Testis (tissue), 3 donors: ENCODE measurements around the gene PRAF2. TPM values are rescaled to one million over a fixed set of nuclear protein-coding genes. Genes with fewer than 3 reads are reported as not detected.

Source experiments
- DNase-seq: peaks from one replicate; pipeline ENCODE4 v3.0.0-alpha.2; 2019
- H3K27ac ChIP-seq, 2 donors: fragments of 200-600 bp; sonication (generic); one replicate each; pipeline ENCODE4 v1.5.1; 2019
- H3K27me3 ChIP-seq: fragments of 200-600 bp; sonication (generic); one replicate; pipeline ENCODE4 v1.5.1; 2019
- H3K36me3 ChIP-seq: fragments of 200-600 bp; sonication (generic); one replicate; pipeline ENCODE4 v1.5.1; 2017; ENCODE audit warnings: low read depth; ENCODE audit errors: missing control alignments
- H3K4me1 ChIP-seq: fragments of 200-600 bp; sonication (generic); one replicate; pipeline ENCODE4 v1.5.1; 2019
- H3K4me3 ChIP-seq, 2 donors: fragments of 200-600 bp; sonication (generic); one replicate each; pipeline ENCODE4 v1.5.1; 2017 to 2019
- H3K9me3 ChIP-seq: fragments of 200-600 bp; sonication (generic); one replicate; pipeline ENCODE4 v1.5.1; 2017
- POLR2A ChIP-seq: fragments of 450-650 bp; IDR thresholded peaks from one replicate; pipeline ENCODE4 v1.6.1; 2017; ENCODE audit warnings: antibody characterized with exemption, mild to moderate bottlenecking, moderate library complexity
- WGBS, 2 donors: methylation state at CpG; one replicate each; pipeline ENCODE4 v1.1.5; 2018; 5-methylcytosine and 5-hydroxymethylcytosine counted together
- intact Hi-C: fragments of 100-400 bp; cut with DNase I; formaldehyde crosslinking; loops from one replicate; pipeline ENCODE4 v1.15.1; 2023; ENCODE audit warnings: low total_unique reads
- polyA plus RNA-seq: library from polyadenylated mRNA; stranded (reverse); fragments of 350-450 nt; fragmentation: Illumina TruSeq; extraction: RNeasy Lipid Tissue Mini Kit (QIAGEN cat#74804); gene quantifications from one replicate; pipeline ENCODE4 v1.2.3, GENCODE V29; 2014; ENCODE audit warnings: low read depth, low replicate concordance; ENCODE audit not compliant: insufficient read depth
- small RNA-seq, 2 donors: library from RNA; depleted of rRNA; stranded (forward); fragments of <200 nt; gene quantifications; one replicate each; pipeline ENCODE3, GENCODE V24; 2016
- total RNA-seq, 2 donors: library from RNA; depleted of rRNA; stranded (reverse); fragments of >200 nt; gene quantifications; one replicate each; pipeline ENCODE4 v1.2.3, GENCODE V29; 2016
- TF ChIP-seq, protein P1 (sequence below), 3 experiments: fragments of 450-650 bp in 2 of 3; fragments of 200-600 bp in 1 of 3; sonication (generic) in 1 of 3; IDR thresholded peaks; one replicate each; pipeline ENCODE4 v1.5.1; 2016 to 2019; ENCODE audit warnings: antibody characterized with exemption in 3 of 3, mild to moderate bottlenecking in 2 of 3, moderate library complexity in 1 of 3

The PRAF2 gene
- total and polyA plus RNA-seq, 3 donors from 2014 or later, result 43.7 to 60.9 (median 58.7) TPM

DNA sequence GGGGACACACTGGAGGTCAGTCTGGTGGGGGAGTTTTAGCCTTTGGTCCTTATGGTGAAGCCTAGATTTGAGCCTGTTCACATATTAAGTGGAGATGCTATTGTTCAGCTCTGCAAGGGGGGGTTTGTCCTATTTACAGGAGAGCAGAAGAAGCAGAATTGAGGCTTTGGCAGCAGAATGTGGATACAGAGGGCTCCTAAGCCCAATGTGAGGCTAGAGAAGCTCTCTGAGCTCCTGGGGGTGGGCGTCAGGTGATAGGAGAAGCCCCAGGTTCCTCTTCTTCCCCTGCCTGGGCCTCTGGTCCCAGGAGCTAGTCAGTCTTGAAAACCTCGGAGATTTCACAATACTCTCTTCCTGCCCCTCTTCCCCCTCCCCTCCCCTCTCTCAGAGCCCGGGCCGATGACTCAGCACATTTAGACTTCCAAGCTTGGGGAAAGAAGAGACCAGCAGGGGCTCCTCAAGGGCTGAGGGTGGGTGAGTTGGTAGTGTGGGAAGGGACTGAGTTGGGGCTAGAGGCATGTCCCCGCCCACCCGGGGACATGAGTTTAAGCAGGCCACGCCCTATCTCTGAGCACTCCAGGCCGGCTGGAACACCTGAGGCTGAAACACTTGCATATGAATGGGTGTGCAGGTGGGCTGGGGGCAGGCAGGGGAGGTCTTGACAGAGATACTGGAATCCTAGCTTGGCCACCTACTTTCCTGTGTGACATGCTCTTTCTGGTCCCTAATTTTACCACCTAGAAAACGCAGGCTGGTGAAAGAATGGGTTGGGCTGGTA is 34.0 kb downstream of the PRAF2 start:
- intact Hi-C loops, result no loop called here
- Histone ChIP-seq H3K27ac (peak overlapping the region; percentile 42 to 72), H3K9me3 (no peaks in the 10 kb centered on the region), H3K36me3 (no peaks in the 10 kb centered on the region), H3K4me3 (no peak overlapping the region), H3K4me1 (no peaks in the 10 kb centered on the region), H3K27me3 (no peaks in the 10 kb centered on the region)
- DNase-seq, result peak; percentile 69
- TF ChIP-seq, protein P1, sequence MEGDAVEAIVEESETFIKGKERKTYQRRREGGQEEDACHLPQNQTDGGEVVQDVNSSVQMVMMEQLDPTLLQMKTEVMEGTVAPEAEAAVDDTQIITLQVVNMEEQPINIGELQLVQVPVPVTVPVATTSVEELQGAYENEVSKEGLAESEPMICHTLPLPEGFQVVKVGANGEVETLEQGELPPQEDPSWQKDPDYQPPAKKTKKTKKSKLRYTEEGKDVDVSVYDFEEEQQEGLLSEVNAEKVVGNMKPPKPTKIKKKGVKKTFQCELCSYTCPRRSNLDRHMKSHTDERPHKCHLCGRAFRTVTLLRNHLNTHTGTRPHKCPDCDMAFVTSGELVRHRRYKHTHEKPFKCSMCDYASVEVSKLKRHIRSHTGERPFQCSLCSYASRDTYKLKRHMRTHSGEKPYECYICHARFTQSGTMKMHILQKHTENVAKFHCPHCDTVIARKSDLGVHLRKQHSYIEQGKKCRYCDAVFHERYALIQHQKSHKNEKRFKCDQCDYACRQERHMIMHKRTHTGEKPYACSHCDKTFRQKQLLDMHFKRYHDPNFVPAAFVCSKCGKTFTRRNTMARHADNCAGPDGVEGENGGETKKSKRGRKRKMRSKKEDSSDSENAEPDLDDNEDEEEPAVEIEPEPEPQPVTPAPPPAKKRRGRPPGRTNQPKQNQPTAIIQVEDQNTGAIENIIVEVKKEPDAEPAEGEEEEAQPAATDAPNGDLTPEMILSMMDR (IDR thresholded peaks at IDR 0.05), result no peak
- no peak for TF ChIP-seq POLR2A
- 5 to 20% methylated on average over 4 to 9 of the region's 9 CpGs for WGBS, 2 donors

DNA sequence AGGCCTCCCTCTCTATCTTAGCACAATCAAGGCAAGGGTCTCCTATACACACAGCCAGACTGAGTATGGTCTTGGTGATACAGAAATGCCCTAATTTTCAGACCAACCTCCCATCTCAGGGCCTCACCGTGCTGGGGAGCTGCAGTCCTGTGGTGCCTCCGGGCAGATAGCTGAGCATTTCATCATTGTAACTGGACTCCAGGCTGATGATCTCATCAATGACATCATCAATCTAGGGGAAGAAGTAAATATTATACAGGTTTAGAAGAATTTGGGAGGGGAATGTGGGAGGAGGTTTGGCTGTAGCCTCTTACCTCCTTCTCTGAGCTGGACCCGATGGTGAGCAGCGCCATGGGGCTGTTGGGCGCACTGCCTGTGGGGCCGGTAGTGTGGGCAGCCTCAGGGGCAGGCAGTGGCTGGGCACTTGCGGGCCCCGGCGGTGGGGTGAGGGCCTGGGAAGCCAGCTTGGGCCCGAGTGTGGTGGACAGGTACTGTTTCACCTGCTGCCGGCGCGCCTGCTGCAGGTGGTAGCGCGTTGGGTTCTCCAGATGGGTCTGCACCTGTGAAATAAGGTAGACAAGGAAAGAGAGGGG is 35.8 kb downstream of the PRAF2 start:
- Histone ChIP-seq H3K9me3 (no peaks in the 10 kb centered on the region), H3K36me3 (no peaks in the 10 kb centered on the region), H3K27me3 (no peaks in the 10 kb centered on the region), H3K4me3 (no peak overlapping the region), H3K27ac (no peak overlapping the region), H3K4me1 (peaks cover 6% of the 10 kb centered on the region)
- no peak for DNase-seq
- 80 to 93% methylated on average over 1 to 15 of the region's 15 CpGs for WGBS, 2 donors
- TF ChIP-seq POLR2A, result no peak
- TF ChIP-seq, protein P1 (IDR thresholded peaks at IDR 0.05), result no peak
- intact Hi-C loops, result no loop called here

DNA sequence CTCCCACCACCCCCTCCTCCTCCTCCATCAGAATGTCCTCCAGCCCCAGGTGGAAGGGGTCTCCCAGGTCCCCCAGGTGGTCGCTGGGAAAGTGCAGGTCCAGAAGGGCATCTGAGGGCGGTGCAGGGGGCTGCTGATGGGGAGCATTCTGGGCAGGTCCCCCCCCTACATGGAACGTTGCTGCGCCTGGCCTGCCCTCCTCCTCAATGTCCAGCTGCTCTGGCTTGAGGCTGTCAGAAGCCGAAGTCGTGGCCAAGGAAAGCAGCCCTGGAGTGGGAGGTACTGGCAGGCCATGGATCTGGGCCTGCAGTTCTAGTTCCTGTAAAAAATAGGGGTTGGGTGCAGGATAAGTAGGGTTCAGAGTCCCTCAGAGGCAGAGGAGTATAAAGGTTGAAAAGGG is 43.5 kb downstream of the PRAF2 start:
- H3K9me3 ChIP-seq, result no peaks in the 10 kb centered on the region
- H3K4me1 ChIP-seq, result peaks cover 6% of the 10 kb centered on the region
- no peaks in the 10 kb centered on the region for H3K27me3 ChIP-seq
- H3K4me3 ChIP-seq, result no peak overlapping the region
- 70% methylated on average over 6 of the region's 6 CpGs; no CpG with 5 or more reads in 1 of the 2 donors for WGBS, 2 donors
- TF ChIP-seq POLR2A, result no peak
- TF ChIP-seq, protein P1 (IDR thresholded peaks at IDR 0.05), result no peak
- DNase-seq, result no peak
- H3K27ac ChIP-seq, result no peak overlapping the region
- H3K36me3 ChIP-seq, result no peaks in the 10 kb centered on the region
- intact Hi-C loops, result no loop called here

DNA sequence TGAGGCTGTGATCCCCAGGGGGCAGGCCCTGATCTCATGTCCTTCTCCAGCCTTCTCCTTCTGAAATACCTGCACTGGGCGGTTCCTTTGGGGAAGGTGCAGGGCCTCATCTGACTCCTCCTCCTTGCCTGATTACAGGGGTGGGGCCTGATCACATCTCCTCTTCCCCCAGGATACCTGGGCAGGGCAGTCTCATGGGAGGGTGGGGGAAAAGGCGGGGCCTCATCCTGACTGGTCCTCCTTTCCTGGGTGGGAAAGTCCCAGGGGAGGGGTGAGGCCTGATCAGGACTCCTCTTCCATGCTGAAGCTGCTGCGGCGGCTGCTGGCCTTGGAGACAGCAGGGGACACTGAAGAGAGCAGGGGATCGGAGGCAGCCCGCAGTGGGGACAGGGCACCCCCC is 43.9 kb downstream of the PRAF2 start:
- intact Hi-C loops, result loop anchor here (10.0 kb wide), 1 partner anchor 65 kb away; no protein-coding TSS in a partner anchor
- TF ChIP-seq POLR2A, result no peak
- Histone ChIP-seq H3K27ac (no peak overlapping the region), H3K9me3 (no peaks in the 10 kb centered on the region), H3K4me1 (peaks cover 6% of the 10 kb centered on the region), H3K36me3 (no peaks in the 10 kb centered on the region), H3K27me3 (no peaks in the 10 kb centered on the region), H3K4me3 (no peak overlapping the region)
- DNase-seq, result no peak
- WGBS, 2 donors, result 60 to 73% methylated on average over 2 to 3 of the region's 6 CpGs

Small RNAs within 50 kb of the gene (small RNA-seq; reads per million reads assigned to genes)
- gene RNU4-52P, result 0 reads per million in 2 donors

Other genes starting within 250 kb of the PRAF2 start
- gene ERAS, start 247.5 kb downstream of the PRAF2 start, total RNA-seq, result 1 to 10 TPM; 1.4 to 2.0 TPM
- 0.76 TPM for gene ERAS, start 247.5 kb downstream of the PRAF2 start, polyA plus RNA-seq
- gene PCSK1N, start 238.4 kb downstream of the PRAF2 start, total RNA-seq, result 10 to 100 TPM; 62.5 to 82.8 TPM
- gene PCSK1N, start 238.4 kb downstream of the PRAF2 start, polyA plus RNA-seq, result 8.6 TPM
- gene TIMM17B, start 176.2 kb downstream of the PRAF2 start, total RNA-seq, result 10 to 100 TPM; 41.2 to 53.2 TPM
- 32.9 TPM for gene TIMM17B, start 176.2 kb downstream of the PRAF2 start, polyA plus RNA-seq
- 10 to 100 TPM; 39.3 to 43.7 TPM for gene PQBP1, start 176.1 kb downstream of the PRAF2 start, total RNA-seq
- 37.8 TPM for gene PQBP1, start 176.1 kb downstream of the PRAF2 start, polyA plus RNA-seq
- 10 to 100 TPM; 15.9 to 21.6 TPM for gene SLC35A2, start 162.4 kb downstream of the PRAF2 start, total RNA-seq
- 18.6 TPM for gene SLC35A2, start 162.4 kb downstream of the PRAF2 start, polyA plus RNA-seq
- 10 to 100 TPM; 21.5 to 23.0 TPM for gene PIM2, start 155.0 kb downstream of the PRAF2 start, total RNA-seq
- 20.6 TPM for gene PIM2, start 155.0 kb downstream of the PRAF2 start, polyA plus RNA-seq
- 10 to 100 TPM; 74.3 to 77.1 TPM for gene OTUD5, start 116.4 kb downstream of the PRAF2 start, total RNA-seq
- gene OTUD5, start 116.4 kb downstream of the PRAF2 start, polyA plus RNA-seq, result 36.2 TPM
- gene KCND1, start 102.2 kb downstream of the PRAF2 start, total RNA-seq, result 1 to 10 TPM; 2.4 to 3.3 TPM
- gene KCND1, start 102.2 kb downstream of the PRAF2 start, polyA plus RNA-seq, result 2.3 TPM
- gene GRIPAP1, start 71.7 kb downstream of the PRAF2 start, total RNA-seq, result 10 to 100 TPM; 76.4 to 88.9 TPM
- gene GRIPAP1, start 71.7 kb downstream of the PRAF2 start, polyA plus RNA-seq, result 44.4 TPM
- 10 to 100 TPM; 53.9 to 66.0 TPM for gene TFE3, start 30.6 kb downstream of the PRAF2 start, total RNA-seq
- 29.3 TPM for gene TFE3, start 30.6 kb downstream of the PRAF2 start, polyA plus RNA-seq
- gene CCDC120, start 15.0 kb downstream of the PRAF2 start, total RNA-seq, result 10 to 100 TPM; 11.0 to 11.2 TPM
- 7.5 TPM for gene CCDC120, start 15.0 kb downstream of the PRAF2 start, polyA plus RNA-seq
- 10 to 100 TPM; 43.2 to 52.0 TPM for gene WDR45, start 5.9 kb upstream of the PRAF2 start, total RNA-seq
- gene WDR45, start 5.9 kb upstream of the PRAF2 start, polyA plus RNA-seq, result 27.1 TPM
- gene GPKOW, start 49.7 kb upstream of the PRAF2 start, total RNA-seq, result 10 to 100 TPM; 19.6 to 24.8 TPM
- 17.9 TPM for gene GPKOW, start 49.7 kb upstream of the PRAF2 start, polyA plus RNA-seq
- 1 to 10 TPM; 1.1 to 3.1 TPM for gene MAGIX, start 88.8 kb upstream of the PRAF2 start, total RNA-seq
- gene MAGIX, start 88.8 kb upstream of the PRAF2 start, polyA plus RNA-seq, result 0.90 TPM
- 10 to 100 TPM; 19.0 to 21.4 TPM for gene PLP2, start 97.9 kb upstream of the PRAF2 start, total RNA-seq
- 61.6 TPM for gene PLP2, start 97.9 kb upstream of the PRAF2 start, polyA plus RNA-seq
- 1 to 10 TPM; 6.1 to 9.9 TPM for gene PRICKLE3, start 112.4 kb upstream of the PRAF2 start, total RNA-seq
- 2.7 TPM for gene PRICKLE3, start 112.4 kb upstream of the PRAF2 start, polyA plus RNA-seq
- gene SYP, start 126.2 kb upstream of the PRAF2 start, total RNA-seq, result 1 to 10 TPM; 1.7 to 3.4 TPM
- 2.5 TPM for gene SYP, start 126.2 kb upstream of the PRAF2 start, polyA plus RNA-seq
- gene CACNA1F, start 159.3 kb upstream of the PRAF2 start, total RNA-seq, result under 1 TPM; 0.16 to 0.19 TPM
- gene CACNA1F, start 159.3 kb upstream of the PRAF2 start, polyA plus RNA-seq, result 0.24 TPM
- 10 to 100 TPM; 13.4 to 13.9 TPM for gene CCDC22, start 161.5 kb upstream of the PRAF2 start, total RNA-seq
- 7.3 TPM for gene CCDC22, start 161.5 kb upstream of the PRAF2 start, polyA plus RNA-seq
- 1 to 10 TPM; 1.1 to 2.5 TPM for gene FOXP3, start 190.7 kb upstream of the PRAF2 start, total RNA-seq
- gene FOXP3, start 190.7 kb upstream of the PRAF2 start, polyA plus RNA-seq, result 2.2 TPM
- 10 to 100 TPM; 17.6 to 18.0 TPM for gene PPP1R3F, start 195.8 kb upstream of the PRAF2 start, total RNA-seq
- 7.6 TPM for gene PPP1R3F, start 195.8 kb upstream of the PRAF2 start, polyA plus RNA-seq
- not detected for gene GAGE10, start 229.6 kb upstream of the PRAF2 start, total RNA-seq
- gene GAGE10, start 229.6 kb upstream of the PRAF2 start, polyA plus RNA-seq, result not detected
- gene GAGE12J, start 248.0 kb upstream of the PRAF2 start, total RNA-seq, result 1 to 10 TPM in 1 of 2 donors, not detected in 1; 8.5 TPM
- gene GAGE12J, start 248.0 kb upstream of the PRAF2 start, polyA plus RNA-seq, result 14.2 TPM